Vagina (tissue), 2 donors: ENCODE data around the gene LTBP3.

Experiments used
- POLR2AphosphoS5 ChIP-seq, 2 donors: sonication (generic); formaldehyde crosslinking; IDR thresholded peaks; one replicate each; pipeline ENCODE4 v1.9.0; 2017; ENCODE audit warnings: antibody characterized with exemption in 2 of 2, mild to moderate bottlenecking in 2 of 2, low read depth in 1 of 2; ENCODE audit not compliant: insufficient read depth in 1 of 2
- TF ChIP-seq, protein P1 (sequence below), 3 experiments: fragments of 450-650 bp in 2 of 3; fragments of 200-600 bp in 1 of 3; sonication (generic) in 1 of 3; IDR thresholded peaks; one replicate each; pipeline ENCODE4 v1.5.1; 2017 to 2019; ENCODE audit warnings: antibody characterized with exemption in 3 of 3, mild to moderate bottlenecking in 2 of 3, moderate library complexity in 2 of 3

DNA sequence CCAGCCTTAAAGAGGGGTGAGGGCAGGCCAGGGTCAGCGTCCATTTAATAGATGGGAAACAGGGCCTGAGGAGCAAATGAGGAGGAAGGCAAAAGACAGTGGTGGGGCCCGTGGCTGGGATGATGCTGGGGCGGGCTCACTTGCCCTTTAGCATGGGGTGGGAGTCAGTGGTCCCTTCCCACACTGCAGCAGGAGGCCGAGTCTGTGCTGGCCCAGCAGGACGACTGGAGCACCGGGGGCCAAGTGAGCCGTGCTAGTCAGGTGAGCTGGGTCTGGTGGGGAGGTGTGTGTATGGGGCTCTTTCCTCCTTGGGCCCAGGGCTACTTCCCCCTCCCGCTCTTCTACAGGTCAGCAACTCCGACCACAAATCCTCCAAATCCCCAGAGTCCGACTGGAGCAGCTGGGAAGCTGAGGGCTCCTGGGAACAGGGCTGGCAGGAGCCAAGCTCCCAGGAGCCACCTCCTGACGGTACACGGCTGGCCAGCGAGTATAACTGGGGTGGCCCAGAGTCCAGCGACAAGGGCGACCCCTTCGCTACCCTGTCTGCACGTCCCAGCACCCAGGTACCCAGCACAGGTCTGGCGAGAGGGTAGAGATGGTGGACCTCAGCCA, 20.4 kb downstream of the LTBP3 start:
- TF ChIP-seq, protein P1, sequence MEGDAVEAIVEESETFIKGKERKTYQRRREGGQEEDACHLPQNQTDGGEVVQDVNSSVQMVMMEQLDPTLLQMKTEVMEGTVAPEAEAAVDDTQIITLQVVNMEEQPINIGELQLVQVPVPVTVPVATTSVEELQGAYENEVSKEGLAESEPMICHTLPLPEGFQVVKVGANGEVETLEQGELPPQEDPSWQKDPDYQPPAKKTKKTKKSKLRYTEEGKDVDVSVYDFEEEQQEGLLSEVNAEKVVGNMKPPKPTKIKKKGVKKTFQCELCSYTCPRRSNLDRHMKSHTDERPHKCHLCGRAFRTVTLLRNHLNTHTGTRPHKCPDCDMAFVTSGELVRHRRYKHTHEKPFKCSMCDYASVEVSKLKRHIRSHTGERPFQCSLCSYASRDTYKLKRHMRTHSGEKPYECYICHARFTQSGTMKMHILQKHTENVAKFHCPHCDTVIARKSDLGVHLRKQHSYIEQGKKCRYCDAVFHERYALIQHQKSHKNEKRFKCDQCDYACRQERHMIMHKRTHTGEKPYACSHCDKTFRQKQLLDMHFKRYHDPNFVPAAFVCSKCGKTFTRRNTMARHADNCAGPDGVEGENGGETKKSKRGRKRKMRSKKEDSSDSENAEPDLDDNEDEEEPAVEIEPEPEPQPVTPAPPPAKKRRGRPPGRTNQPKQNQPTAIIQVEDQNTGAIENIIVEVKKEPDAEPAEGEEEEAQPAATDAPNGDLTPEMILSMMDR (IDR thresholded peaks at IDR 0.05), result no peak
- no peak for TF ChIP-seq POLR2AphosphoS5 (IDR thresholded peaks at IDR 0.05; ENCODE audit: insufficient read depth in 1 of 2, low read depth in 1 of 2)
